Psoas muscle (tissue), 8 donors: ENCODE data around the gene EXOC3L1. TPM values are rescaled to one million over a fixed set of nuclear protein-coding genes. Genes with fewer than 3 reads are reported as not detected.

Experiments used
- ATAC-seq, 4 donors: fragments of 200-7000 bp; cut with Tn5 transposase; one replicate each; pipeline ENCODE4 v1.9.1; 2020; ENCODE audit warnings: moderate library complexity in 3 of 4, mild to moderate bottlenecking in 2 of 4
- DNase-seq, 2 donors: peaks; one replicate each; pipeline ENCODE4 v3.0.0-alpha.2; 2020
- H3K27ac ChIP-seq: fragments of 200-600 bp; one replicate; pipeline ENCODE4 v1.8.0; 2022
- H3K27me3 ChIP-seq, 3 donors: fragments of 200-600 bp in 1 of 3; one replicate each; pipeline versions ENCODE4 v1.6.1 to v1.8.0; 2013 to 2022; ENCODE audit warnings: low read length in 2 of 3, mild to moderate bottlenecking in 2 of 3, moderate library complexity in 1 of 3; ENCODE audit not compliant: insufficient read depth in 3 of 3
- H3K36me3 ChIP-seq, 2 donors: fragments of 200-600 bp in 1 of 2; one replicate each; pipeline versions ENCODE4 v1.6.1 to v1.8.0; 2013 to 2022; ENCODE audit warnings: low read depth in 1 of 2, mild to moderate bottlenecking in 1 of 2, moderate library complexity in 1 of 2; ENCODE audit not compliant: insufficient read depth in 1 of 2
- H3K4me1 ChIP-seq: fragments of 200-600 bp; one replicate; pipeline ENCODE4 v1.8.0; 2022
- H3K4me3 ChIP-seq: fragments of 200-600 bp; one replicate; pipeline ENCODE4 v1.8.0; 2022; ENCODE audit warnings: mild to moderate bottlenecking
- H3K9me3 ChIP-seq: fragments of 200-600 bp; one replicate; pipeline ENCODE4 v1.8.0; 2022
- WGBS, 3 donors: extraction: QIAGEN DNeasy Blood & Tissue Kit; methylation state at CpG; one replicate each; pipeline versions ENCODE4 v1.1.6 to v1.1.7; 2013; 5-methylcytosine and 5-hydroxymethylcytosine counted together
- intact Hi-C, 2 donors: fragments of 100-400 bp; cut with DNase I; formaldehyde crosslinking; loops; one replicate each; pipeline versions ENCODE4 v1.11.0 to v1.14.2; 2022
- polyA plus RNA-seq, 3 donors: library from polyadenylated mRNA; stranded (reverse); fragments of 200-250 nt; gene quantifications; one replicate each; pipeline ENCODE4 v1.2.3, GENCODE V29; 2013
- total RNA-seq, 4 donors: library from RNA; stranded (reverse); fragmentation: NEBNext Ultra II Directional in 2 of 4; extraction: Animal tissue kit (Norgen Biotek cat#: 25700) in 2 of 4; gene quantifications; one replicate each; pipeline versions ENCODE4 v1.2.1 to v1.2.4, GENCODE V29; 2021 to 2023
- TF ChIP-seq, protein P1 (sequence below): fragments of 200-600 bp; IDR thresholded peaks from one replicate; pipeline ENCODE4 v1.8.0; 2022; ENCODE audit warnings: antibody characterized with exemption
- donor health status: healthy with polysubstance abuse.
- donor health status: DM: no; HTN: no; CAD: no; lungs with moderate emphysema.
- donor health status: Bipolar disorder and iron deficiency.
- donor health status: healthy.
- donor health status: DM: yes; HTN: yes; CAD: no.
- donor health status: DM: no; HTN: no; CAD: no.
- donor health status: DM: no; HTN: no; CAD: no.
- donor health status: DM: yes; HTN: yes; CAD: no.

EXOC3L1 gene
- total and polyA plus RNA-seq, 7 donors = 0.84 to 3.4 (median 1.2) TPM

DNA sequence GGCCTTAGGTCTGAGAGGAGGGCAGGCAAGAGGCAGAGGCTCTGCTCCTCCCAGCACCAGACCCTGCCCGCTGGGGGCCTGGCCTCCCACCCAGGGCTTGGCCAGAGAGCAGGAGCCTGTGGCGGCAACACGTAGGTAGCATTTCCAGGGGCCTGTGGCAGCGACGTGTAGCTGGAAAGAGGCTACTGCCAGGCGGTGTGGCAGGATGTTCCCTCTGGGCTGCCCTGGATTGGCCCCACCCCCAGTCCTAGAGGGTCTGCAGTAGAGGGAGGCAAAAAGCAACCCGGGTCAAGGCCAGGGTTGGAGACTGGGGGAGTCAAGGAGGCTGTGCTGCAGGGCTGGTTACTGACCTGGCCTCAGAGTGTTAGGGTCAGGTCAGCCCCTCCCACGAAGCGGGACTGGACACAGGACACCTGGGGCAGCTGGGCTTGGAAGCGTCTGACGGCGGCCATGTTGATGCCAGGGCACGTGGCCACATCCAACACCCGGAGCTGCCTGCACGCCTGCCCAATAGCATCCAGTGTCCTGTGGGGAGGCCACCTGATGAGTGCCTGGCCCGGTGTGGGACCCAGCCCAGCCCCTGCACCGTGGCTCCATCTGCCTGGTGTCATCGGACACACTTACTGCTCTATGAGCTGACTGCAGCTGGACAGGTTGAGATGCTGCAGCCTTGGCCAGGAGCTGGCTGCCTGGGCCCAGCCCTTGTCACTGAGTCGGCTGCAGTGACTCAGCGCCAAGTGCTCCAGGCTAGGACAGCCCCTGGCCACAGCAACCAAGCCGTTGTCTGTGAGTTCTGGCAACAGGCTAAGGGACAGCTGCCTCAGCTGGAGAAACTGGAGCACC lies 17.5 kb upstream of the EXOC3L1 start:
- Histone ChIP-seq H3K27ac (peak overlapping the region; percentile 68), H3K27me3 (no peaks in the 10 kb centered on the region), H3K4me3 (no peak overlapping the region), H3K36me3 (peaks cover 5 to 20% of the 10 kb centered on the region in 2 donors), H3K4me1 (peaks cover 26% of the 10 kb centered on the region), H3K9me3 (no peaks in the 10 kb centered on the region)
- 35 to 55% (median 37%) methylated on average over 20 to 21 of the region's 21 CpGs for WGBS, 3 donors
- intact Hi-C loops = no loop called here
- peak; percentile 85 to 88 (median 86) for ATAC-seq
- DNase-seq = peak; percentile 66 to 84
- TF ChIP-seq, protein P1, sequence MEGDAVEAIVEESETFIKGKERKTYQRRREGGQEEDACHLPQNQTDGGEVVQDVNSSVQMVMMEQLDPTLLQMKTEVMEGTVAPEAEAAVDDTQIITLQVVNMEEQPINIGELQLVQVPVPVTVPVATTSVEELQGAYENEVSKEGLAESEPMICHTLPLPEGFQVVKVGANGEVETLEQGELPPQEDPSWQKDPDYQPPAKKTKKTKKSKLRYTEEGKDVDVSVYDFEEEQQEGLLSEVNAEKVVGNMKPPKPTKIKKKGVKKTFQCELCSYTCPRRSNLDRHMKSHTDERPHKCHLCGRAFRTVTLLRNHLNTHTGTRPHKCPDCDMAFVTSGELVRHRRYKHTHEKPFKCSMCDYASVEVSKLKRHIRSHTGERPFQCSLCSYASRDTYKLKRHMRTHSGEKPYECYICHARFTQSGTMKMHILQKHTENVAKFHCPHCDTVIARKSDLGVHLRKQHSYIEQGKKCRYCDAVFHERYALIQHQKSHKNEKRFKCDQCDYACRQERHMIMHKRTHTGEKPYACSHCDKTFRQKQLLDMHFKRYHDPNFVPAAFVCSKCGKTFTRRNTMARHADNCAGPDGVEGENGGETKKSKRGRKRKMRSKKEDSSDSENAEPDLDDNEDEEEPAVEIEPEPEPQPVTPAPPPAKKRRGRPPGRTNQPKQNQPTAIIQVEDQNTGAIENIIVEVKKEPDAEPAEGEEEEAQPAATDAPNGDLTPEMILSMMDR = no peak

DNA sequence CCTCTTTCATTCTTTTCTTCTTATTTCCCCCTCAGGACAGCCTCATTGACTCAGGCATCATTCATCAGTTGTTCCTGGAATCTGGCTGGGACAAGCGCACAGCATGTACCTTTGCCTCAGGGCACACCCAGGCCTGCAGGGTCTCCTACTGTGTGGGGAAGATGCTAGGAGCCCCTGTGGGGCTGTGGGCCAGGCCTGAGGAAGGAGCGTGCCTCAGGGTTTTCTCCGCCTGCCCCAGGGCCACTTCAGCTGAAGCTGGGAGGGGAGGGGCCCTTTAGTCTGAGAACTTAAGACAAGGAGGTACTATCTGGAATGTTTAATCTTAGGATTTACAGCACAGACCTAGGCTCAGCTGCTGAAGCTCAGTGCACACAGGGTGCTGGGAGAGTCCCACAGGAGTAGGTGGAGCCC lies 16.9 kb upstream of the EXOC3L1 start:
- no peak for ATAC-seq
- TF ChIP-seq, protein P1 = no peak
- Histone ChIP-seq H3K9me3 (no peaks in the 10 kb centered on the region), H3K4me1 (peaks cover 26% of the 10 kb centered on the region), H3K27ac (peak overlapping the region; percentile 68), H3K4me3 (no peak overlapping the region), H3K27me3 (no peaks in the 10 kb centered on the region), H3K36me3 (peaks cover 5 to 24% of the 10 kb centered on the region in 2 donors)
- DNase-seq = no peak
- intact Hi-C loops = no loop called here
- WGBS, 3 donors = 92 to 97% (median 93%) methylated on average over 3 of the region's 3 CpGs

DNA sequence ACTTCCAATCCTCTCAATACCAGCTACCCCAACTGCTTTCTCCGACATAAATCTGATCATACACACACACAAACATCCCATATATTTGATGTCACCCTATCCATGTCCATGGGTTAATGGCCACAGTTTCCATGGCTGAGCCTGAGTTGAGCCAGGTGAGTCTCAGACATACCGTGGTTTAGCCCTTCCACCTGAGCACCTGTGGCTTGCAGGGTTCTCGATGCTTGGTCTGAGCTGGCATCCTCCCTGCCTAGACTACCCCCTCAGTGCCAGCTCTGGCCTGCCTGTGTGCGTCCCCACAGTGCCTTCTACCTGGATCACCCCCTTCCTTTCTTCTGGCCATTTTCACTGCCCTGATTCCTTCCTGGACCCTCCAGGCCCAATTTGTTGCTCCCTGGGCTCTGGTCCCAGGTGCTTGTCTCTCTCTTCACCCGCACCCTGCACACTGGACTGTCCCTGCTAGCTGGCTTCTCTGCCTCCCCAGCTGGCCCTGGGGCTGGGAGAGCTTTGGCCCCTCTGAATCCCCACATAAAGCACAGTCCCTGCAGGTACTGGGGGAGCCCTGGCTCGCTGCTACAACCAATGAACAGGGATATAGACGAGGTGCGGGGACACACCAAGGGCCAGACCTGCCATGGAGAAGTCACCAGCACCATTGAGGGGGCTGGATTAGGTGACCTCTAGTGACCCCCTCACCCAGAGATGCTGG lies 16.3 kb upstream of the EXOC3L1 start:
- Histone ChIP-seq H3K4me3 (no peak overlapping the region), H3K27me3 (no peaks in the 10 kb centered on the region), H3K9me3 (no peaks in the 10 kb centered on the region), H3K27ac (no peak overlapping the region), H3K36me3 (peaks cover 5 to 30% of the 10 kb centered on the region in 2 donors), H3K4me1 (peaks cover 26% of the 10 kb centered on the region)
- DNase-seq = no peak
- no peak for ATAC-seq
- intact Hi-C loops = no loop called here
- TF ChIP-seq, protein P1 = no peak
- 93 to 95% (median 94%) methylated on average over 8 of the region's 8 CpGs for WGBS, 3 donors

DNA sequence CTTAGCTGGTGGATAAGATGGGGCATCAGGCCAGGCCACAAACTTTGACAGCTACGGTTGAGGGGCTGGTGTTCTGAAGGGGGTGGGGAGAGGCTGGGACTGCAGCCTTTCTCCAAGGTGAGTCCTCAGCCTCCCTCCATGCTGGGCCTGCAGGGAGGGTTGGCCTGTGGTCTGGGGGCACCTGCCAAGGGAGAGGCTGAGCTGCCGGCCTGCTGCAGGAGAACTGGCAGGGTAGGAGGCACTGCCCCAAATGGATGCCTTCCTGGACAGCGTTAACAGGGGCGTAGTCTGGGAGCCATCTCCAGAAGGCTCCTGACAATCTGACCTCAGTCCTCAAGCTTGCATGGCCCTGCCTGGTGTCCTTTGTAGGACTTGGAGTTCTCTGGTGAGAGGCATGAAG lies 14.1 kb upstream of the EXOC3L1 start:
- peaks cover 16% of the 10 kb centered on the region for H3K4me1 ChIP-seq
- H3K36me3 ChIP-seq = peaks cover 5 to 31% of the 10 kb centered on the region in 2 donors
- H3K9me3 ChIP-seq = no peaks in the 10 kb centered on the region
- TF ChIP-seq, protein P1 = no peak
- no peak for DNase-seq
- ATAC-seq = no peak
- no peak overlapping the region for H3K4me3 ChIP-seq
- WGBS, 3 donors = 63 to 76% (median 64%) methylated on average over 4 of the region's 4 CpGs
- H3K27me3 ChIP-seq = no peaks in the 10 kb centered on the region
- H3K27ac ChIP-seq = no peak overlapping the region
- intact Hi-C loops = no loop called here
